ENCODE results near the gene PLCB3. TPM values are rescaled to one million over a fixed set of nuclear protein-coding genes. Genes with fewer than 3 reads are reported as not detected.

The PLCB3 gene
- total RNA-seq, 1 donor from 2014 or later = 34.9 TPM

- no peak for TF ChIP-seq CTCF (IDR thresholded peaks at IDR 0.05; ENCODE audit: unreplicated experiment)
- peaks cover 5% of the 10 kb centered on the region for H3K36me3 Mint-ChIP-seq
- H3K9me3 Mint-ChIP-seq = no peaks in the 10 kb centered on the region
- H3K27ac Mint-ChIP-seq = peak overlapping the region; percentile 100
- H3K4me1 Mint-ChIP-seq = peaks cover 24% of the 10 kb centered on the region
- no peak for DNase-seq (ENCODE audit: low spot score in 2 of 2, unreplicated experiment in 2 of 2)
- peak overlapping the region; percentile 96 for H3K4me3 Mint-ChIP-seq
- no peaks in the 10 kb centered on the region for H3K27me3 Mint-ChIP-seq (ENCODE audit: low read depth)
These were observed 17.7 kb downstream of the PLCB3 start for GRCh38 chr11:64268893-64269539.

GRCh38 chr11:64269540-64270220 lies 18.4 kb downstream of the PLCB3 start:
- TF ChIP-seq CTCF (IDR thresholded peaks at IDR 0.05; ENCODE audit: unreplicated experiment) = no peak
- Mint-ChIP-seq H3K9me3 (no peaks in the 10 kb centered on the region), H3K27ac (peak overlapping the region; percentile 100), H3K4me3 (peak overlapping the region; percentile 96), H3K4me1 (peaks cover 17% of the 10 kb centered on the region), H3K27me3 (ENCODE audit: low read depth) (no peaks in the 10 kb centered on the region), H3K36me3 (peaks cover 5% of the 10 kb centered on the region)
- DNase-seq (ENCODE audit: low spot score in 2 of 2, unreplicated experiment in 2 of 2) = peak; percentile 91 to 97

- Mint-ChIP-seq H3K27me3 (ENCODE audit: low read depth) (no peaks in the 10 kb centered on the region), H3K27ac (no peak overlapping the region), H3K4me3 (no peak overlapping the region), H3K36me3 (peaks cover 3% of the 10 kb centered on the region), H3K9me3 (no peaks in the 10 kb centered on the region), H3K4me1 (peaks cover 4% of the 10 kb centered on the region)
- DNase-seq (ENCODE audit: low spot score in 2 of 2, unreplicated experiment in 2 of 2) = no peak
- no peak for TF ChIP-seq CTCF (IDR thresholded peaks at IDR 0.05; ENCODE audit: unreplicated experiment)
These were observed 23.9 kb downstream of the PLCB3 start for GRCh38 chr11:64275031-64275800.

GRCh38 chr11:64275841-64276240 lies 24.5 kb downstream of the PLCB3 start:
- H3K9me3 Mint-ChIP-seq = no peaks in the 10 kb centered on the region
- no peaks in the 10 kb centered on the region for H3K27me3 Mint-ChIP-seq (ENCODE audit: low read depth)
- H3K36me3 Mint-ChIP-seq = peaks cover 3% of the 10 kb centered on the region
- no peak overlapping the region for H3K27ac Mint-ChIP-seq
- peaks cover 4% of the 10 kb centered on the region for H3K4me1 Mint-ChIP-seq
- no peak for TF ChIP-seq CTCF (IDR thresholded peaks at IDR 0.05; ENCODE audit: unreplicated experiment)
- no peak overlapping the region for H3K4me3 Mint-ChIP-seq
- no peak for DNase-seq (ENCODE audit: low spot score in 2 of 2, unreplicated experiment in 2 of 2)

GRCh38 chr11:64276653-64277431 lies 25.5 kb downstream of the PLCB3 start:
- H3K27me3 Mint-ChIP-seq (ENCODE audit: low read depth) = no peaks in the 10 kb centered on the region
- no peak for DNase-seq (ENCODE audit: low spot score in 2 of 2, unreplicated experiment in 2 of 2)
- H3K9me3 Mint-ChIP-seq = no peaks in the 10 kb centered on the region
- no peak overlapping the region for H3K27ac Mint-ChIP-seq
- no peak overlapping the region for H3K4me3 Mint-ChIP-seq
- H3K36me3 Mint-ChIP-seq = peaks cover 8% of the 10 kb centered on the region
- H3K4me1 Mint-ChIP-seq = peaks cover 3% of the 10 kb centered on the region
- no peak for TF ChIP-seq CTCF (IDR thresholded peaks at IDR 0.05; ENCODE audit: unreplicated experiment)
